WTC11 (cell line): ENCODE results near the gene CEP104. TPM values are rescaled to one million over a fixed set of nuclear protein-coding genes. Genes with fewer than 3 reads are reported as not detected.

Experiments
- ATAC-seq: fragments of 200-7000 bp; cut with Tn5 transposase; 2 replicates; pipeline ENCODE4 v1.10.0; 2021; ENCODE audit warnings: mild to moderate bottlenecking, moderate library complexity
- CTCF ChIA-PET: fragments of 300-600 bp; sonication (Branson Sonifier 250); formaldehyde crosslinking; loops from one replicate; lab custom pipeline; 2021; ENCODE audit warnings: antibody characterized with exemption; lab: Charles Lee
- POLR2A ChIA-PET: fragments of 350-600 bp; sonication (Branson Sonifier 250); formaldehyde crosslinking; loops from one replicate; lab custom pipeline; 2021; ENCODE audit warnings: antibody characterized with exemption; lab: Charles Lee
- DNase-seq: peaks from one replicate; pipeline ENCODE4 v3.0.0; 2021; ENCODE audit warnings: low spot score
- H3K27ac Mint-ChIP-seq: 2 replicates; pipeline ENCODE4 v1.8.0; 2021; ENCODE audit warnings: mixed read lengths
- H3K27me3 Mint-ChIP-seq: 2 replicates; pipeline ENCODE4 v1.8.0; 2021; ENCODE audit warnings: low read depth, mild to moderate bottlenecking, moderate library complexity, mixed read lengths
- H3K36me3 Mint-ChIP-seq: 2 replicates; pipeline ENCODE4 v1.8.0; 2021; ENCODE audit warnings: mixed read lengths
- H3K4me1 Mint-ChIP-seq: 2 replicates; pipeline ENCODE4 v1.8.0; 2022; ENCODE audit warnings: mixed read lengths
- H3K4me3 Mint-ChIP-seq: 2 replicates; pipeline ENCODE4 v1.8.0; 2021; ENCODE audit warnings: mild to moderate bottlenecking, moderate library complexity, mixed read lengths
- H3K9me3 Mint-ChIP-seq: 2 replicates; pipeline ENCODE4 v1.8.0; 2021; ENCODE audit warnings: mixed read lengths
- CREB1 ChIP-seq: sonication (generic); formaldehyde crosslinking; IDR thresholded peaks from 2 replicates; pipeline ENCODE4 v1.8.0; 2023; ENCODE audit warnings: mild to moderate bottlenecking, missing genetic modification reagents
- ELF4 ChIP-seq: sonication (generic); formaldehyde crosslinking; IDR thresholded peaks from 2 replicates; pipeline ENCODE4 v1.8.1; 2022; ENCODE audit warnings: low read depth, mild to moderate bottlenecking, moderate library complexity, missing genetic modification reagents
- FOXP1 ChIP-seq: sonication (generic); formaldehyde crosslinking; IDR thresholded peaks from 2 replicates; pipeline ENCODE4 v1.8.0; 2022; ENCODE audit warnings: missing genetic modification reagents, mild to moderate bottlenecking, moderate library complexity, borderline replicate concordance
- ZNF416 ChIP-seq: fragments of 250-450 bp; sonication (Bioruptor Pico); IDR thresholded peaks from 2 replicates; pipeline ENCODE4 v1.9.0; 2021; ENCODE audit warnings: mild to moderate bottlenecking, inconsistent platforms
- ZNF423 ChIP-seq: fragments of 250-450 bp; sonication (Bioruptor Pico); IDR thresholded peaks from 2 replicates; pipeline ENCODE4 v2.1.2; 2022; ENCODE audit warnings: mild to moderate bottlenecking, moderate library complexity
- total RNA-seq: library from RNA; stranded (reverse); gene quantifications from 3 replicates; pipeline ENCODE4 v1.2.3, GENCODE V29; 2021
- TF ChIP-seq, protein P1 (sequence below): sonication (generic); formaldehyde crosslinking; IDR thresholded peaks from 2 replicates; pipeline ENCODE4 v1.8.0; 2022; ENCODE audit warnings: mild to moderate bottlenecking, missing genetic modification reagents
- TF ChIP-seq, protein P2 (sequence below): sonication (generic); formaldehyde crosslinking; IDR thresholded peaks from 2 replicates; pipeline ENCODE4 v1.8.0; 2022; ENCODE audit warnings: missing genetic modification reagents
- TF ChIP-seq, protein P3 (sequence below): fragments of 250-450 bp; sonication (Bioruptor Pico); IDR thresholded peaks from 2 replicates; pipeline ENCODE4 v1.9.0; 2021; ENCODE audit warnings: mild to moderate bottlenecking
- TF ChIP-seq, protein P4 (sequence below): fragments of 250-450 bp; sonication (Bioruptor Pico); IDR thresholded peaks from 2 replicates; pipeline ENCODE4 v1.9.0; 2021; ENCODE audit warnings: mild to moderate bottlenecking, borderline replicate concordance
- TF ChIP-seq, protein P5 (sequence below): sonication (generic); formaldehyde crosslinking; IDR thresholded peaks from 2 replicates; pipeline ENCODE4 v1.8.0; 2023; ENCODE audit warnings: missing genetic modification reagents

CEP104 gene
- total RNA-seq, 1 experiment from 2014 or later: 38.0 TPM

DNA sequence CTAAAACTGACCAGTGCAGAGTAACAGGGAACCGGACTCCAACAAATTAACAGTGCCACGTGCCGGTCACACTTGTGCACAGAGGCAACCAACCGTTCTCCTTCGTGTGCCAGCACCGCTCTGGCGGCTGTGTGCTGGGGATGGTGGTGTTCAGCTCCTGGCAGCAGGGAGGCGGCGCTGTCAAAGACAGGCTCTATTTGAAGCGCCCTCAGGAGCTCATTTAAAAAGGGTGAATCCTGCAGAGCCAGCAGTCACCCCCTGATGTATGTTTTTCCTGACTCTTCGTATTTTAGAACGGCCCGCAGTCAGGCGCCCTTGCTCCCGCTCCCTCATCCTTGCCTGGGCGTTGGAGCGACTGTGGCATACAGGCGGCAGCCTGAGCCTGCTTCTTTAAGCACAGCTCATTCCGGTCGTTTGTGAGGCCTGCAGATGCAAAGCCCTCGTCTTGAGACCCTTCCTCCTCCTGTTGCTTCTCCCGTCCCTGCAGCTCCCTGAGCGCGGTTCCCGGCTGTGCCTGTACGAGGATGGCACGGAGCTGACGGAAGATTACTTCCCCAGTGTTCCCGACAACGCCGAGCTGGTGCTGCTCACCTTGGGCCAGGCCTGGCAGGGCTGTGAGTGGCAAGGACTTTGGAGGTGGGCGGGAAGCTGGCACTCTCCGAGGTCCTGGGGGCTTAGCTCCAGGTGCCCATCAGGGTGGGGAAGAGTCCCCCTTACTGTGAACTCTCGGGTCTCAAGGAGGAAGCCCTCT lies 1.4 kb upstream of the CEP104 start:
- DNase-seq (no peak), ATAC-seq (no peak)
- Mint-ChIP-seq H3K27me3 (peaks cover 8% of the 10 kb centered on the region), H3K9me3 (no peaks in the 10 kb centered on the region), H3K4me3 (peak overlapping the region; percentile 96), H3K4me1 (peaks cover 18% of the 10 kb centered on the region), H3K27ac (no peak overlapping the region), H3K36me3 (no peaks in the 10 kb centered on the region)
- ChIA-PET POLR2A (interaction anchor here (0.5 to 1.7 kb wide), 3 partner anchors 11 to 1839 kb away, joined by 3 to 10 read pairs (median 4); partner anchors contain the start of gene C1orf174), CTCF (interaction anchor here (1.0 to 2.7 kb wide), 12 partner anchors 17 to 1888 kb away, joined by 3 to 17 read pairs (median 6); partner anchors contain the start of genes C1orf174 and LRRC47)
- TF ChIP-seq CREB1 (no peak), ELF4 (CRISPR knock-in tag) (no peak)
- TF ChIP-seq, protein P1, sequence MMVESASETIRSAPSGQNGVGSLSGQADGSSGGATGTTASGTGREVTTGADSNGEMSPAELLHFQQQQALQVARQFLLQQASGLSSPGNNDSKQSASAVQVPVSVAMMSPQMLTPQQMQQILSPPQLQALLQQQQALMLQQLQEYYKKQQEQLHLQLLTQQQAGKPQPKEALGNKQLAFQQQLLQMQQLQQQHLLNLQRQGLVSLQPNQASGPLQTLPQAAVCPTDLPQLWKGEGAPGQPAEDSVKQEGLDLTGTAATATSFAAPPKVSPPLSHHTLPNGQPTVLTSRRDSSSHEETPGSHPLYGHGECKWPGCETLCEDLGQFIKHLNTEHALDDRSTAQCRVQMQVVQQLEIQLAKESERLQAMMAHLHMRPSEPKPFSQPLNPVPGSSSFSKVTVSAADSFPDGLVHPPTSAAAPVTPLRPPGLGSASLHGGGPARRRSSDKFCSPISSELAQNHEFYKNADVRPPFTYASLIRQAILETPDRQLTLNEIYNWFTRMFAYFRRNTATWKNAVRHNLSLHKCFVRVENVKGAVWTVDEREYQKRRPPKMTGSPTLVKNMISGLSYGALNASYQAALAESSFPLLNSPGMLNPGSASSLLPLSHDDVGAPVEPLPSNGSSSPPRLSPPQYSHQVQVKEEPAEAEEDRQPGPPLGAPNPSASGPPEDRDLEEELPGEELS (CRISPR knock-in tag): 0 out of 2 replicates have a peak, but pooled peaks have one; percentile 8

DNA sequence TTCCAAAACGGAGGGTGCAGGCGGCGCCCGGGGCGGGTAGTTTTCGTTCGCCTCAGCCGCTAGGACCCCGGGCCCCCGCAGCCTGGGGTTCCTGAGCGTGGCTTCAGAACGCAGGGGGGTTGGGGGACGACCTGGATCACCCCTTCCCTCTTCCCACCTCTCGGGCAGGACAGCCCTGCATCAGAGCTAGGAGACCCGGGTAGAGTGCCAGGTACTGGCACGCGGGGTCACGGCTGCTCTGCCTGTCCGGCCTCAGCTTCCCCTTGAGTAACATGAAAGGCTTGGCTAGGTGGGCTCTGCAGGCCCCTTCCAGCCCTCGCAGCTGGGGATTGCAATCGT lies 749 bp upstream of the CEP104 start:
- TF ChIP-seq, protein P2, sequence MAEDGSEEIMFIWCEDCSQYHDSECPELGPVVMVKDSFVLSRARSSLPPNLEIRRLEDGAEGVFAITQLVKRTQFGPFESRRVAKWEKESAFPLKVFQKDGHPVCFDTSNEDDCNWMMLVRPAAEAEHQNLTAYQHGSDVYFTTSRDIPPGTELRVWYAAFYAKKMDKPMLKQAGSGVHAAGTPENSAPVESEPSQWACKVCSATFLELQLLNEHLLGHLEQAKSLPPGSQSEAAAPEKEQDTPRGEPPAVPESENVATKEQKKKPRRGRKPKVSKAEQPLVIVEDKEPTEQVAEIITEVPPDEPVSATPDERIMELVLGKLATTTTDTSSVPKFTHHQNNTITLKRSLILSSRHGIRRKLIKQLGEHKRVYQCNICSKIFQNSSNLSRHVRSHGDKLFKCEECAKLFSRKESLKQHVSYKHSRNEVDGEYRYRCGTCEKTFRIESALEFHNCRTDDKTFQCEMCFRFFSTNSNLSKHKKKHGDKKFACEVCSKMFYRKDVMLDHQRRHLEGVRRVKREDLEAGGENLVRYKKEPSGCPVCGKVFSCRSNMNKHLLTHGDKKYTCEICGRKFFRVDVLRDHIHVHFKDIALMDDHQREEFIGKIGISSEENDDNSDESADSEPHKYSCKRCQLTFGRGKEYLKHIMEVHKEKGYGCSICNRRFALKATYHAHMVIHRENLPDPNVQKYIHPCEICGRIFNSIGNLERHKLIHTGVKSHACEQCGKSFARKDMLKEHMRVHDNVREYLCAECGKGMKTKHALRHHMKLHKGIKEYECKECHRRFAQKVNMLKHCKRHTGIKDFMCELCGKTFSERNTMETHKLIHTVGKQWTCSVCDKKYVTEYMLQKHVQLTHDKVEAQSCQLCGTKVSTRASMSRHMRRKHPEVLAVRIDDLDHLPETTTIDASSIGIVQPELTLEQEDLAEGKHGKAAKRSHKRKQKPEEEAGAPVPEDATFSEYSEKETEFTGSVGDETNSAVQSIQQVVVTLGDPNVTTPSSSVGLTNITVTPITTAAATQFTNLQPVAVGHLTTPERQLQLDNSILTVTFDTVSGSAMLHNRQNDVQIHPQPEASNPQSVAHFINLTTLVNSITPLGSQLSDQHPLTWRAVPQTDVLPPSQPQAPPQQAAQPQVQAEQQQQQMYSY (CRISPR knock-in tag): no peak
- Mint-ChIP-seq H3K4me1 (peaks cover 18% of the 10 kb centered on the region), H3K27ac (no peak overlapping the region), H3K27me3 (peaks cover 8% of the 10 kb centered on the region), H3K9me3 (no peaks in the 10 kb centered on the region), H3K36me3 (no peaks in the 10 kb centered on the region), H3K4me3 (peak overlapping the region; percentile 96)
- ATAC-seq: no peak
- CTCF ChIA-PET: interaction anchor here (1.0 to 2.7 kb wide), 12 partner anchors 16 to 1888 kb away, joined by 3 to 17 read pairs (median 6); partner anchors contain the start of genes C1orf174 and LRRC47
- POLR2A ChIA-PET: interaction anchor here (0.5 to 1.7 kb wide), 3 partner anchors 12 to 1840 kb away, joined by 3 to 10 read pairs (median 4); partner anchors contain the start of gene C1orf174
- DNase-seq: no peak

DNA sequence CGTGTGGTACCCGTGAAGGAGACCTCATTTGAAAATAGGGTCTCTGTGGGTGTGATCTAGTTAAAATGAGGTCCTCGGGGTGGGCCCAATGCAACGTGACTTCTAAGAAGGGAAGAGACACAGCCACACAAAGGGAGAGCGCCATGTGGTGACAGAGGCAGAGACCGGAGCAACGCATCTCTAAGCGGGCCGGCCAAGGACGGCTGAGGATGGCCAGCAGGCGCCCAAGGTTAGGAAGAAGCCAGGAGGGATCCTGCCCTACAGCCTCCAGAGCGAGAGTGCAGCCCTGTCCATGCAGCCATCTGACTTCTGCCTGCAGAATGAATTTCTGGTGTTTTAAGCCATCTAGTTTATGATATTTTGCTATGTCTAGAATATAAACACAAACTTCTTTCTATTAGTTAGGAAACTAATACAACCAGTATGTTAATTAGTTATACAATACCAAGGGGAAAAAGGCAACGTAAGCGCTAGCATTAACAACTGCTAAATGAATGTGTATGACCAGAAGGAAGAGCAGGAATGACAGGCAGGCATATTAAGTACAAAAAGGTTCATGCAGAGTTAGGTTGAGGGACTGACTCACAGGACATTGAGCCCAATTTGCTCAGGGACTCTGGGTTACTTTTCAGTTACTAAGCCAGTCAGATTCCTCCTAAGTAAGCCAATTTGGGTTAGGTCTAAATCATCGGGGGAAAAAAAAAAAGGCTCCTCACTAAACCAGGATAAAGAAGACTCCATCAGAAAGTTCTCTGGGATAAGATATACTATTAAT lies 4.1 kb downstream of the CEP104 start:
- Mint-ChIP-seq H3K4me3 (no peak overlapping the region), H3K4me1 (peaks cover 8% of the 10 kb centered on the region), H3K27me3 (no peaks in the 10 kb centered on the region), H3K9me3 (no peaks in the 10 kb centered on the region), H3K36me3 (peaks cover 4% of the 10 kb centered on the region; the same call in 1 of the 2 replicates), H3K27ac (no peak overlapping the region)
- ChIA-PET CTCF (no interaction called here), POLR2A (no interaction called here)
- ATAC-seq (no peak), DNase-seq (no peak)
- TF ChIP-seq, protein P3, sequence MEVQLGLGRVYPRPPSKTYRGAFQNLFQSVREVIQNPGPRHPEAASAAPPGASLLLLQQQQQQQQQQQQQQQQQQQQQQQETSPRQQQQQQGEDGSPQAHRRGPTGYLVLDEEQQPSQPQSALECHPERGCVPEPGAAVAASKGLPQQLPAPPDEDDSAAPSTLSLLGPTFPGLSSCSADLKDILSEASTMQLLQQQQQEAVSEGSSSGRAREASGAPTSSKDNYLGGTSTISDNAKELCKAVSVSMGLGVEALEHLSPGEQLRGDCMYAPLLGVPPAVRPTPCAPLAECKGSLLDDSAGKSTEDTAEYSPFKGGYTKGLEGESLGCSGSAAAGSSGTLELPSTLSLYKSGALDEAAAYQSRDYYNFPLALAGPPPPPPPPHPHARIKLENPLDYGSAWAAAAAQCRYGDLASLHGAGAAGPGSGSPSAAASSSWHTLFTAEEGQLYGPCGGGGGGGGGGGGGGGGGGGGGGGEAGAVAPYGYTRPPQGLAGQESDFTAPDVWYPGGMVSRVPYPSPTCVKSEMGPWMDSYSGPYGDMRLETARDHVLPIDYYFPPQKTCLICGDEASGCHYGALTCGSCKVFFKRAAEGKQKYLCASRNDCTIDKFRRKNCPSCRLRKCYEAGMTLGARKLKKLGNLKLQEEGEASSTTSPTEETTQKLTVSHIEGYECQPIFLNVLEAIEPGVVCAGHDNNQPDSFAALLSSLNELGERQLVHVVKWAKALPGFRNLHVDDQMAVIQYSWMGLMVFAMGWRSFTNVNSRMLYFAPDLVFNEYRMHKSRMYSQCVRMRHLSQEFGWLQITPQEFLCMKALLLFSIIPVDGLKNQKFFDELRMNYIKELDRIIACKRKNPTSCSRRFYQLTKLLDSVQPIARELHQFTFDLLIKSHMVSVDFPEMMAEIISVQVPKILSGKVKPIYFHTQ: no peak
- TF ChIP-seq FOXP1 (CRISPR knock-in tag): no peak
- no peak for TF ChIP-seq ZNF423 (CRISPR knock-in tag)
- TF ChIP-seq ZNF416: no peak
- TF ChIP-seq, protein P4, sequence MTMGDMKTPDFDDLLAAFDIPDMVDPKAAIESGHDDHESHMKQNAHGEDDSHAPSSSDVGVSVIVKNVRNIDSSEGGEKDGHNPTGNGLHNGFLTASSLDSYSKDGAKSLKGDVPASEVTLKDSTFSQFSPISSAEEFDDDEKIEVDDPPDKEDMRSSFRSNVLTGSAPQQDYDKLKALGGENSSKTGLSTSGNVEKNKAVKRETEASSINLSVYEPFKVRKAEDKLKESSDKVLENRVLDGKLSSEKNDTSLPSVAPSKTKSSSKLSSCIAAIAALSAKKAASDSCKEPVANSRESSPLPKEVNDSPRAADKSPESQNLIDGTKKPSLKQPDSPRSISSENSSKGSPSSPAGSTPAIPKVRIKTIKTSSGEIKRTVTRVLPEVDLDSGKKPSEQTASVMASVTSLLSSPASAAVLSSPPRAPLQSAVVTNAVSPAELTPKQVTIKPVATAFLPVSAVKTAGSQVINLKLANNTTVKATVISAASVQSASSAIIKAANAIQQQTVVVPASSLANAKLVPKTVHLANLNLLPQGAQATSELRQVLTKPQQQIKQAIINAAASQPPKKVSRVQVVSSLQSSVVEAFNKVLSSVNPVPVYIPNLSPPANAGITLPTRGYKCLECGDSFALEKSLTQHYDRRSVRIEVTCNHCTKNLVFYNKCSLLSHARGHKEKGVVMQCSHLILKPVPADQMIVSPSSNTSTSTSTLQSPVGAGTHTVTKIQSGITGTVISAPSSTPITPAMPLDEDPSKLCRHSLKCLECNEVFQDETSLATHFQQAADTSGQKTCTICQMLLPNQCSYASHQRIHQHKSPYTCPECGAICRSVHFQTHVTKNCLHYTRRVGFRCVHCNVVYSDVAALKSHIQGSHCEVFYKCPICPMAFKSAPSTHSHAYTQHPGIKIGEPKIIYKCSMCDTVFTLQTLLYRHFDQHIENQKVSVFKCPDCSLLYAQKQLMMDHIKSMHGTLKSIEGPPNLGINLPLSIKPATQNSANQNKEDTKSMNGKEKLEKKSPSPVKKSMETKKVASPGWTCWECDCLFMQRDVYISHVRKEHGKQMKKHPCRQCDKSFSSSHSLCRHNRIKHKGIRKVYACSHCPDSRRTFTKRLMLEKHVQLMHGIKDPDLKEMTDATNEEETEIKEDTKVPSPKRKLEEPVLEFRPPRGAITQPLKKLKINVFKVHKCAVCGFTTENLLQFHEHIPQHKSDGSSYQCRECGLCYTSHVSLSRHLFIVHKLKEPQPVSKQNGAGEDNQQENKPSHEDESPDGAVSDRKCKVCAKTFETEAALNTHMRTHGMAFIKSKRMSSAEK (CRISPR knock-in tag): no peak
- TF ChIP-seq, protein P5, sequence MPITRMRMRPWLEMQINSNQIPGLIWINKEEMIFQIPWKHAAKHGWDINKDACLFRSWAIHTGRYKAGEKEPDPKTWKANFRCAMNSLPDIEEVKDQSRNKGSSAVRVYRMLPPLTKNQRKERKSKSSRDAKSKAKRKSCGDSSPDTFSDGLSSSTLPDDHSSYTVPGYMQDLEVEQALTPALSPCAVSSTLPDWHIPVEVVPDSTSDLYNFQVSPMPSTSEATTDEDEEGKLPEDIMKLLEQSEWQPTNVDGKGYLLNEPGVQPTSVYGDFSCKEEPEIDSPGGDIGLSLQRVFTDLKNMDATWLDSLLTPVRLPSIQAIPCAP: no peak
